ENCODE results near the gene SLC2A4RG.

DNA sequence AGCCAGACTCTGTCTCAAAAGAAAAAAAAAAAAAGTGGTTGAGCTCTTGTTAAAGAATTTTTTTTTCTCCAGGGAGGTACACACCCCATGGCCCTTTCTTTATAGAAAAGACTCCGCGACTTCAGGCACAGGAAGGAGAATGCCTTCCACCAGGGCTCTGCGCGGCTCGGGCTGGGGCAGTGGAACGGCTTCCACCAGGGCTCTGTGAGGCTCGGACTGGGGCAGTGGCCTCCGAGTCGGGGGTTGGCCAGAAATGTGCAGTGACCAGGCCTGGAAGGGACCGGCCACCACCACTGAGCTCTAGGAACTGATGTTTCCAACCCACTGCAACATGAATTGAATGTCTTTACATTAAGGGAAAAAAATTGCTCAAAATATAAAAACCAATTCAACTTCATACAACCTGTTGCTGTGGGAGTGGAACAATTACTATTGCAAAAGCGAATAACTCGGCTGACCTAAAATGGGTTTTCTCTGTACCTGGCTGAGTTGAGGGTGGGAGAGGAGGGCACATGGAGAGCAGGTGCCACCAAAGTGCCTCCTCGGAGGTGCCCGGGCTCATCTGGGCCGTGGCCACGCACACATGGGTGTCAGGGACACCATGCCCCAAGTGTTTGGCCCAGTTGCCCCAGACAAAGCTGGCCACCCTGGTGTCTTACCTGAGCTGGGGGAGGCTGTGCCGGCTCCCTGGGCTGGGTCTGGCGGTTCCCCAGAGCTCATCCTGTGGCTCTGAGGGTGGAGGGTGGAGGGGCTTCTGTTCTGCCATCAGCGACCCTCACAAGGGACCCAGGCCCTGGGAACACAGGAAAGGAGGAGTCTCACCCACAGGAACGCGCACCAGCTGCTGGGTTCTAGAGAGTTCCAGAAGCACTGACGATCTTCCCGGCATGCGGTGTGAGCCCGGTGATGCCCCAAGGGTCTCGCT lies 29.3 kb downstream of the SLC2A4RG start:
- TF ChIP-seq POLR2A (IDR thresholded peaks at IDR 0.05) = no peak
- no peak for TF ChIP-seq POLR2AphosphoS5 (IDR thresholded peaks at IDR 0.05)
- TF ChIP-seq CTCF (IDR thresholded peaks at IDR 0.05) = no peak
